IPS DF 19.7 (cell line): ENCODE results near the gene PTBP3.
"Not testable (repeated sequence)": the region's sequence is repeated elsewhere in the genome, so short reads cannot be mapped to it uniquely, and the experiment has no call there.

Experiments used
- DNase-seq: peaks from one replicate; pipeline ENCODE4 v3.0.0-alpha.2; 2013; ENCODE audit warnings: low read depth, low spot score

Gene PTBP3

GRCh38 chr9:112271466-112272098 lies 61.8 kb downstream of the PTBP3 start:
- no peak for DNase-seq

- no peak for DNase-seq
Observed at GRCh38 chr9:112268413-112268812, 65.0 kb downstream of the PTBP3 start.

- not testable (repeated sequence) for DNase-seq
Observed at GRCh38 chr9:112267086-112267485, 66.3 kb downstream of the PTBP3 start.

GRCh38 chr9:112265391-112265790 lies 68.0 kb downstream of the PTBP3 start:
- no peak for DNase-seq

- no peak for DNase-seq
Observed at GRCh38 chr9:112262577-112262976, 70.8 kb downstream of the PTBP3 start.

- DNase-seq = no peak
Observed at GRCh38 chr9:112261133-112261532, 72.3 kb downstream of the PTBP3 start.

GRCh38 chr9:112258106-112258505 lies 75.3 kb downstream of the PTBP3 start:
- no peak for DNase-seq

- DNase-seq = no peak
Observed at GRCh38 chr9:112252194-112252593, 81.2 kb downstream of the PTBP3 start.

GRCh38 chr9:112249277-112249676 lies 84.1 kb downstream of the PTBP3 start:
- no peak for DNase-seq

GRCh38 chr9:112248722-112249121 lies 84.7 kb downstream of the PTBP3 start:
- no peak for DNase-seq

GRCh38 chr9:112247090-112247489 lies 86.3 kb downstream of the PTBP3 start:
- DNase-seq = no peak

- no peak for DNase-seq
Observed at GRCh38 chr9:112245126-112245525, 88.3 kb downstream of the PTBP3 start.

GRCh38 chr9:112242147-112242804 lies 91.1 kb downstream of the PTBP3 start:
- DNase-seq = no peak

- DNase-seq = no peak
Observed at GRCh38 chr9:112241491-112241890, 91.9 kb downstream of the PTBP3 start.

- no peak for DNase-seq
Observed at GRCh38 chr9:112239708-112240107, 93.7 kb downstream of the PTBP3 start.

- DNase-seq = no peak
Observed at GRCh38 chr9:112239284-112239683, 94.1 kb downstream of the PTBP3 start.

- no peak for DNase-seq
Observed at GRCh38 chr9:112234779-112235178, 98.6 kb downstream of the PTBP3 start.

- no peak for DNase-seq
Observed at GRCh38 chr9:112233769-112234168, 99.7 kb downstream of the PTBP3 start.

- DNase-seq = no peak
Observed at GRCh38 chr9:112232233-112232632, 101.2 kb downstream of the PTBP3 start.

GRCh38 chr9:112226091-112226490 lies 107.3 kb downstream of the PTBP3 start:
- no peak for DNase-seq

GRCh38 chr9:112224401-112225289 lies 108.8 kb downstream of the PTBP3 start:
- no peak for DNase-seq

GRCh38 chr9:112218908-112219307 lies 114.5 kb downstream of the PTBP3 start:
- no peak for DNase-seq

GRCh38 chr9:112212926-112213325 lies 120.5 kb downstream of the PTBP3 start:
- DNase-seq = no peak
